ENCODE data around the gene PCAT7. TPM values are rescaled to one million over a fixed set of nuclear protein-coding genes. Genes with fewer than 3 reads are reported as not detected.

PCAT7 gene
- 0.15 and 0.23 TPM in 2 replicates for total RNA-seq (ENCODE audit: low replicate concordance)

DNA sequence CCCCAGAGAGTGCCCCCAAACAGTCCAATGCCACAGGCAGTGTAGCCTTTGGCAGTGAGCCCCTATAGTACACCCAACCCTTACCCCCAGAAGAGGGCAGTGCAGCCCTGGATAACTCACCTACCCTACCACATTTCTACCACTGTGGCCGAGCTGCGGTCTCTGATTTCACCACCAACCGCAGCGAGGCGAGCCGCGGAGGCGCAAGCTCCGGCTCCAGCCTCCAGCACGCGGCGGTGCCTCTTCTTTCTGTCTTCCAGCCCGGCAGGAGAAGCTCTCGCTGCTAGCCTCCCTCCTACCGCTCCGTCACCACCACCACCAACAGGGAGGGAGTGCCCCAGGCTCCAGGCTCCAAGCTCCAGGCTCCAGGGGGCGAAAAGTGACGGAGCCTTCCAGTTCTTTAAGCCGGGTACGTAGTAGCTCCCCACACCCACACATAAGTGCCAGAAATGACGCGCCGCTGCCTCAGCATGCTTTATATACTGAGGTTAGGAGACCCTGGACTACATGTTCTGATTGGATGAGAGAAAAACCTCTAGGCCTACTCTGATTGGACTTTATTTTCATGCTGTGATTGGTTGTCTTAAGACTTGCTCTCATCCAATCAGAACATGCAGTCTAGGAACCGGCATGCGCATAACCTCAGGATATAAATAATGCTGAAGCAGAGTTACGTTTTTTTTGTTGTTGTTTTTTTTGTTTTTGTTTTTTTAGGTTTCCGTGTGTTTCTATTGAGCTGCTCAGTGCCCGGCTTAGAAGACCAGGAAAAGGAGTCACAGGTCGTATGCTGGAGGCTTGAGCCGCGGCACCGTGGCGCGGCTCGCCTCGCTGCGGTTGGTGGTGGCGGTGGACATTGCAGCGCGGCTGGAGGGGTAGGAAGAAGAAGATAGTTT, at the start of gene PCAT7:
TSS of gene PCAT7 (plus strand) at position 645 of the 893 bp plus-strand sequence.

DNA sequence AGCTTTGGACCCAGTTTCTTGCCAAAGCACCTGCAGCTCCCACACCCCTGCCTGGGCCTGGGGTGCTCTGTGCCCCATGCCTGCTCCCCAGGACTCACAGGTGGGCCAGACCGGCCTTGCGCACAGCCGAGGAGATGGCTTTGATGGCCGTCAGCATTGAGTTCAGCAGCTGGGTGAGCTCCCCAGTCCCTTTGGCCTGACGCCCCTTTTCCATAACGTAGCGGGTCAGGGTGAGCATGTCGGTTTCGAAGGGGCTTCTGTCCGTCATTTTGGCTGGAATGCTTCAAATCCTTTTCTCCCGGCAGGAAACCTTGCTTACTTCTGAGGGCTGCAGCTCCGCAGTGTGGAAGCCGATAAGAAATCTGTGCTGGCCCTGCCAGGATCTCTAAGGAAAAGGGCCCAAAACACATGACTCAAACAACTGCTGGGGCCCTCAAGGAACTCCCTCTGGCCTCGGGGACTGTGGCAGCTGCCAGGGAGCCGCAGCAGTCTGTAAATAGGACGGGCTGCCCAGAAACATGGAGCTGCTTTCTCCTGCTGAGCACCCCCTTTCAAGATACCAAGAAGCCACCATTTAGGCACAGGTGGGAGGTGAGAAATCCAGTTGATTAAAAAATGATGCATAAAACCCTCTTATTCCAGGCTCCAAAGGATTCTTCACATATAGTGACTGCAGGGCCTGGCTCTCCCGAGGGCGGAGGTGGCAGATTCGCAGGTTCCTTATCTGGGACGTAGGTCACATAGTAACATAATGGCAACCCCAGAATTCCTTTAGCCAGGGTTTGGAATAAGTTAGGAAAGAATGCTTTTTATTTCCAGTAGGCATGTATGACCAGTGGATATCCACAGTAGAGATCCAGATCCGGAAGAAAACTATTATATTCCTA, 38.8 kb downstream of the PCAT7 start, which contains the start of gene FBP2:
TSS of gene FBP2 (minus strand) at position 366 of the 887 bp plus-strand sequence. CDS start at position 268, 98 bp downstream.

Other genes with a start within 250 kb of the PCAT7 start
- gene NUTM2F, start 226.4 kb upstream of the PCAT7 start, total RNA-seq (ENCODE audit: low replicate concordance) = not detected in 2 replicates
- not detected in 2 replicates for gene FBP2, start 38.7 kb downstream of the PCAT7 start, total RNA-seq (ENCODE audit: low replicate concordance)
- gene FBP1, start 84.4 kb downstream of the PCAT7 start, total RNA-seq (ENCODE audit: low replicate concordance) = 0.08 TPM in 1 of 2 replicates, not detected in the other
- gene AOPEP, start 171.6 kb downstream of the PCAT7 start, total RNA-seq (ENCODE audit: low replicate concordance) = 47.5 and 98.8 TPM in 2 replicates